NCI-H146 (cell line): ENCODE data around the gene NAP1L4.

Experiments
- DNase-seq: peaks from one replicate; lab custom pipeline; 2025; lab: John Stamatoyannopoulos, UW

The NAP1L4 gene

GRCh38 chr11:2992997-2993325, 832 bp upstream of the NAP1L4 start:
- no peak for DNase-seq

GRCh38 chr11:2991452-2992233, 486 bp downstream of the NAP1L4 start:
- peak; percentile 80 for DNase-seq

DNA sequence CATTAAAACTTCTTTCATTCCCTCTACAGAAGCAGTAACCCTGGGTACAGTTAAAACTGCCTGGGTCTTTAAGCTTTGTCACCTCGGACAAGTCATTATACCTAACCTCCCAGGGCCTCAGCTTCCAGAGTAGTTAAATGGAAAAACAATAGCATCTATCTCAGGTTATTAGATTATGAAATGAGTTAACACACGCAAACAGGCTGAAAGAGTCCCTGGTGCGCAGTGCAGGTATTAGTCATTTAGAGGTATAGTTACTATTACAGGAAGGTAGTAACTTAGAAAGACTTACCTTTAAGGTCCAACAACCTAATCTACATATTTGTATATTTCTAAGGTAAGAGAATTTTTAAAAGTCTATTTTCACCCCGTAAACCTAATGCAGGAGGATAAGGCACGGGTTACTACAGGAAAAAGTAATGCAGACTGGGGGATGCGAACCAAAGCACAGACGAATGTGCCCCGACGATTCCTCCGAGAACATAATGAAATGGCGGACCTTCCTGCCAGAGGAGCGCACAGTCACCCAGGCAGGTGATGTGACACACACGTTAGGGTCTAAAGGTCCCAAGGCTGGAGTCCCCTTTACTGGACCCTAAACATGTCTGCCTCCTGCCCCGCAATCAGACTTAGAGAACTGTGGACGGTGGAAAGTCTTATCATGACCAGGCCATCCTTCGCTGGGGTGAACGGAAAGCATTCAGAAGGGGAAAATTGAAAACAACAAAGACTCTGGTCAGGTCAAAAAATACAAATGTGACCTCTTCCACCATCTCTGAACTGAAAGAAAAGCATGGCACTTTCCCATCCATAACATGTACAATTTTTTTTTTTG, 1.3 kb downstream of the NAP1L4 start:
- DNase-seq, result peak; percentile 32

GRCh38 chr11:2989551-2989950, 2.6 kb downstream of the NAP1L4 start:
- DNase-seq, result no peak

DNA sequence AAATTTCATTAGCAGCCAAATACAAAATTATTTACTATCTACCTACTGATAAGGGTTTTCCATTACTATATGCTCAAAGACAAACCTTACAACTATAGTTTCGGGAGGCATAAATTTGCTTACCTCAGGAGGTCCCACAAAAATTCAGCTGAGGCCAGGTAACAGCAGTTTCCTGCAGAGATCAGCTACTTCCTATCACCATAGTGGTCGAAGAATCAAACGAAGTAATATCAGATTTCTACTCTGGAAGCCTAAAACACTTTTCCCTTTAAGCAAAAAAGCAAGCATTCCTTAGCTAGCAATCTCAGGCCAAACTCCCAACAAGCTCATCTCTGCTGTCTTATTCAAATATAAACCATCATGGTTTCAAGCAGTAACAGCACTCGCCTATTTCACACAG, 3.1 kb downstream of the NAP1L4 start:
- DNase-seq, result no peak

GRCh38 chr11:2987881-2988861, 4.0 kb downstream of the NAP1L4 start:
- no peak for DNase-seq

DNA sequence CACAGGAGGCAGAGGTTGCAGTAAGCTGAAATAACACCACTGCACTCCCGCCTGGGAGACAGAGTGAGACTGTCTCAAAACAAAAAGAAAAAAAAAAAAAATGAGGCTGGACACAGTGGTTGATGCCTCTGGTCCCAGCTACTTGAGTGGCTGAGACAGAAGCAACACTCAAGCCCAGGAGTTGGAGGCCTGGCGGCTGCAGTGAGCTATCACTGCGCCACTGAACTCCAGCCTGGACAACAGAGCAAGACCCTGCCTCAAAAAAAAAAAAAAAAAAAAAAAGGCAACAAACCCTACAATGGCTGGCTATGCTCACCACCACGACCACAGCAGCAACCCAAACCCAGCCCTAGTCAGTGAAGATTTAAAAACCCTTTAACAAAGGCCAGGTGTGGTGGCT, 8.2 kb downstream of the NAP1L4 start:
- no peak for DNase-seq

DNA sequence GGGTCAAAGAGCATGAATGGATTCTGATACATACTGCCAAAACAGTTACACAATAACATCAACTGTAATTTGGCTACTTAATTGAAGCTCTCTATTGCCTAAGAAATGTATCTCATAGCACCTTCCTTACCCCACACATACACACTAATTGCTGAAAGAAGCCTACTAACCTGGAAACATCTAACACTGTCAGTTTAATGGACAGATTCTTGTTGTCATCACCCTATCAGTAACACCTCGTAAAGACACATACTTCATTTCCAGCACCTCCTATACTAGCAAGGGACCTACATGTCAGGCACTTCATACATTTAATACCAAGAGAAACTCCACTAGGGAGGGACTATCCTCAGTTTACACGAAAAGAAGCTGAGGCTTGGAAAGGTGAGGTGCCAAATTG, 9.9 kb downstream of the NAP1L4 start:
- no peak for DNase-seq

DNA sequence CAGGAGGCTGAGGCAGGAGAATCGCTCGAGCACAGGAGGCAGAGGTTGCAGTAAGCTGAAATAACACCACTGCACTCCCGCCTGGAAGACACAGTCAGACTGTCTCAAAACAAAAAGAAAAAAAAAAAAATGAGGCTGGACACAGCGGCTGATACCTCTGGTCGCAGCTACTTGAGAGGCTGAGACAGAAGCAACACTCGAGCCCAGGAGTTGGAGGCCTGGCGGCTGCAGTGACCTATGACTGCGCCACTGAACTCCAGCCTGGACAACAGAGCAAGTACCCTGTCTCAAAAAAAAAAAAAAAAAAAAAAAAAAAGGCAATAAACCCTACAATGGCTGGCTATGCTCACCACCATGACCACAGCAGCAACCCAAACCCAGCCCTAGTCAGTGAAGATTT, 11.0 kb downstream of the NAP1L4 start:
- DNase-seq, result no peak

- no peak for DNase-seq
Measured at GRCh38 chr11:2980168-2980840, 11.8 kb downstream of the NAP1L4 start.

- DNase-seq, result no peak
Measured at GRCh38 chr11:2977113-2977512, 15.0 kb downstream of the NAP1L4 start.

- DNase-seq, result no peak
Measured at GRCh38 chr11:2976294-2977063, 15.7 kb downstream of the NAP1L4 start.

- peak; percentile 21 for DNase-seq
Measured at GRCh38 chr11:2975594-2975993, 16.5 kb downstream of the NAP1L4 start.

- DNase-seq, result no peak
Measured at GRCh38 chr11:2974272-2974671, 17.9 kb downstream of the NAP1L4 start.

GRCh38 chr11:2968341-2968900, 23.7 kb downstream of the NAP1L4 start:
- no peak for DNase-seq

DNA sequence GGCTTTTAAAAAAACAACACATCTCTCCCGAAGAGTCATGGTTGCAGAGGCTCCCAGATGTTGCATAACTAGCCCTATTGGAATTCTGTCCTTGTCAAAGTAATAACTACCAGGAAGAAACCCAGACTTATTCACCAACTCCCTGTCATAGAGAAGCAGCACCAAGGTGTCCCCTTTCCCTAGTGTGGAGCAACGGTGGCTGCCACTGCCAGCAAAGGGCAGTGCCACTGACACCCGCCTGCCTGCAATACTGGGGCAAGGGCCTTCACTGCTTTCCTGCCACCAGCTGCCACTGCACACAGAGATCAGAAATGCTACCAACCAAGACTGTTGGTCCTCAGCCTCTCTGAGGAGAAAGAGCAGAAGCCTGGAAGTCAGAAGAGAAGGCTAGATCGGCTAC, 27.3 kb downstream of the NAP1L4 start:
- no peak for DNase-seq

DNA sequence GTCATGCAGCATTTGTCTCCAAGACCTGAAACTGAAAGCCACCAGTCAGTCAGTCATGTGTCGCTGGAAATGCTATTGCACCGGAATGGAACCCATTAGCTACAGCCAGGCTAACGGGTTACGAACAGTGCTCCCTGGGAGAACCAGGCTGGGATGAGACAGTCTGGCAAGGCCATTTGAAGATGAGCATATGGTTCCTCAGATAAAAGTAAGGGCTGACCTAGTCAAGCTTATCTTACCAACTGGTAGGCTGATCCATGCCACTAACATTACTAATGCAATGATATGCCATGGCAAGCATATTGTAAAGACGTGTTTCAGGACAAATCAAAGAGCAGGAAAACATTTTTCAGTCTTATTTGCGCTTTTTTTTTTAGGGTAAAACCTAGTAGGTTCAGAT, 28.4 kb downstream of the NAP1L4 start:
- DNase-seq, result no peak

DNA sequence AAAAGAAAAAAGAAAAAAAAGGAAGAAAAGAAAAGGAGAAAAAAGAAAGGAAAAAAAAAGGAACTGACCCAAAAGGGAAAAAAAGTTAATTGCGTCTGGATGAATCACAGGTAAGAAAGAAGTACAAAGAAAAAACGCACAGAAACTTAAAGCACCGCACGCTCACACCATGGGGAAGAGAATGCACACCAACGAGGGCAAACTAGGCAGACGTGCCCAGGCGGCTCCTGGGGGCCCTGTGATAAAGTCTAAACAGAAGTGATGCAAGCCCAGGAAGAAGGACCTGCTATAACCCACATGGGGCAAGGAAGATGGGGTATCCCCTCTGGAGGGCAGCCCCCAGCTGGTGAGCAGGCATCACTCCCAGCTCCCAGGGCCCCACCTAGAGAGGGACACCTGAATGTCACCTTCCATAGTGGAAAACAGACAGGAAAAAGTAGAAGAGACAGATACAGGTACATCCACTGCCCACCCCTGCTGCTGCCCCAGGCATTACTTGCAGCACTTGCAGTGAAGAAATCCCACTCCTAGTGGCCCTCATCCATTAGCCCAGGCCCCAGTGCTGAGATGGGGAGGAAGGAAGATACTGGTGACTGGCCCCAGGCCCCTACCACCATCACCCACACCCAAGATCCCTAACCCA, 28.9 kb downstream of the NAP1L4 start:
- DNase-seq, result no peak

GRCh38 chr11:2961080-2961479, 31.0 kb downstream of the NAP1L4 start:
- DNase-seq, result no peak

DNA sequence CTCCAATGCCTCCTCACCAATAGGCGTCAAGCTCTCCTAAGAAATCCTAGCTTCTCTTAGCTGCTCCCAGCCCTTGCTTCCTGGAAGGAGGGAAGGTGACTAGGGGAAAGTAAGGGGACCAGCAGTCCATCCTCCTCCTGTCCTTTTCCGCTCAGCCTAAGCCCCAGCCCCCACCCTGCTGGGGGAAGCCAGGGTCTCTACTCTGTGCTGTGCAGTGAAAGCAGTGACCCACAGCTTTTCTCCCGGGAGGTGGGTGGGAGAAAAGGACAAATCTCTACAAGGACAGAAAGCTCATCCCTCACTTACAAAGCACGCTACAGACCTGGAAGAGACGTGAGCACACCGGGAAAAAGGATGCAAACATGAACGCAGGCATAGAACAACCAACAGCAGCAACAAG, 32.0 kb downstream of the NAP1L4 start:
- DNase-seq, result no peak
